Activated T-cell treated with anti-CD3 and anti-CD28 coated beads for 24 hours (primary cell): ENCODE measurements around the gene CAPG.
"Not testable (repeated sequence)": the region's sequence is repeated elsewhere in the genome, so short reads cannot be mapped to it uniquely, and the experiment has no call there.

Experiments
- DNase-seq: peaks from one replicate; pipeline ENCODE4 v3.0.0-alpha.2; 2020; ENCODE audit warnings: low read depth

CAPG gene

GRCh38 chr2:85396531-85397470 lies 13.4 kb downstream of the CAPG start:
- no peak for DNase-seq

- DNase-seq = no peak
Measured at GRCh38 chr2:85395912-85396475, 14.2 kb downstream of the CAPG start.

- DNase-seq = no peak
Measured at GRCh38 chr2:85394976-85395375, 15.2 kb downstream of the CAPG start.

- DNase-seq = no peak
Measured at GRCh38 chr2:85394261-85394681, 15.9 kb downstream of the CAPG start.

GRCh38 chr2:85393836-85394235 lies 16.3 kb downstream of the CAPG start:
- no peak for DNase-seq

GRCh38 chr2:85390941-85391669 lies 19.1 kb downstream of the CAPG start:
- peak; percentile 56 for DNase-seq

GRCh38 chr2:85388878-85389538 lies 21.2 kb downstream of the CAPG start:
- DNase-seq = no peak

GRCh38 chr2:85387754-85388153 lies 22.4 kb downstream of the CAPG start:
- no peak for DNase-seq

GRCh38 chr2:85385746-85386145 lies 24.4 kb downstream of the CAPG start:
- no peak for DNase-seq

GRCh38 chr2:85383850-85384249 lies 26.3 kb downstream of the CAPG start:
- DNase-seq = no peak

- DNase-seq = not testable (repeated sequence)
Measured at GRCh38 chr2:85383151-85383550, 27.0 kb downstream of the CAPG start.

GRCh38 chr2:85380048-85380447 lies 30.1 kb downstream of the CAPG start:
- DNase-seq = no peak

GRCh38 chr2:85378257-85378656 lies 31.9 kb downstream of the CAPG start:
- DNase-seq = no peak

- no peak for DNase-seq
Measured at GRCh38 chr2:85377083-85377482, 33.1 kb downstream of the CAPG start.

- no peak for DNase-seq
Measured at GRCh38 chr2:85376291-85377065, 33.7 kb downstream of the CAPG start.

- no peak for DNase-seq
Measured at GRCh38 chr2:85371045-85371444, 39.1 kb downstream of the CAPG start.

- no peak for DNase-seq
Measured at GRCh38 chr2:85369500-85369899, 40.7 kb downstream of the CAPG start.

GRCh38 chr2:85368921-85369320 lies 41.2 kb downstream of the CAPG start:
- no peak for DNase-seq

- DNase-seq = no peak
Measured at GRCh38 chr2:85367180-85367579, 43.0 kb downstream of the CAPG start.

- not testable (repeated sequence) for DNase-seq
Measured at GRCh38 chr2:85362653-85363387, 47.3 kb downstream of the CAPG start.

GRCh38 chr2:85357736-85358135 lies 52.4 kb downstream of the CAPG start:
- DNase-seq = no peak
